GM20000 (cell line): ENCODE results near the gene PLD6.

Experiments used
- DNase-seq: peaks from one replicate; pipeline ENCODE4 v3.0.0; 2012; ENCODE audit warnings: low spot score
- TF ChIP-seq, protein P1 (sequence below): IDR thresholded peaks from 2 replicates; pipeline ENCODE4 v1.5.1; 2012; ENCODE audit warnings: mild to moderate bottlenecking, control low read depth; ENCODE audit errors: extremely low read depth, missing control alignments

Gene PLD6

DNA sequence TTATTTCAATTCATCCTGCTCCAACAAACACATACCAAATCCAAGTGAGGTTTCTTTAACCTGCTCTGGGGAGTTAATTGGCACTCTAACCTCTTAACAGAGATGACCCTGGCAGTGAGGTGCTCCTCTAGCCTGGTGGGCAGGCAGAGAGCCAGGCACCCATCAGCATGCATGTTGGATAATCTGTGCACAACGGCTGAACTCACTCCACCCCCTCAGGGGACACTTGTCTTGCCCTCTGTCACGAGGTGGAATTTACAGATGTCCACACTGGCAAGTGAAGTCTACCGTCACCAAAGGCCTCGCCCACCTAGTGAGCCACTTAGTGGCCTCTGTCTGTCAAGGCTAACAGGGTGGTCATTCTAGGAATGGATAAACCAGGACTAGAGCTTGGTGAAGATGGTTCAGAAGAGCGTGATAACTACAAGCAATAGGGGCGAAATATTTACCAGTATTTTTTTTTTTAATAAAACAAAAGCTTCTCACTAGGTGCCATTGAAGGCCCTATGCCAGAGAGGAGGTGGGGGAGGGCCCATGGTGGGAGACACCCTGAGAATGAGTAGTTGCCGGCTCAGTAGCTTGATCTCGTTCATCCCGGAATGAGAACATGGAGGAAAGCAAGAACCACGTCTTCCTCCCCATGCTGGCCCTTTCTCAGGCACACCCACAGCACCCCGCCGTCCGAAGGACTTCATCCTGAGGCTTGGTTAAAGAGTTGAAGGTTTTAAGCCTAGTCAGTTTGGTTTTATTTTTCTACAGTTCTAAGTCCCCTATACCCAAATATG, 25.2 kb downstream of the PLD6 start:
- TF ChIP-seq, protein P1, sequence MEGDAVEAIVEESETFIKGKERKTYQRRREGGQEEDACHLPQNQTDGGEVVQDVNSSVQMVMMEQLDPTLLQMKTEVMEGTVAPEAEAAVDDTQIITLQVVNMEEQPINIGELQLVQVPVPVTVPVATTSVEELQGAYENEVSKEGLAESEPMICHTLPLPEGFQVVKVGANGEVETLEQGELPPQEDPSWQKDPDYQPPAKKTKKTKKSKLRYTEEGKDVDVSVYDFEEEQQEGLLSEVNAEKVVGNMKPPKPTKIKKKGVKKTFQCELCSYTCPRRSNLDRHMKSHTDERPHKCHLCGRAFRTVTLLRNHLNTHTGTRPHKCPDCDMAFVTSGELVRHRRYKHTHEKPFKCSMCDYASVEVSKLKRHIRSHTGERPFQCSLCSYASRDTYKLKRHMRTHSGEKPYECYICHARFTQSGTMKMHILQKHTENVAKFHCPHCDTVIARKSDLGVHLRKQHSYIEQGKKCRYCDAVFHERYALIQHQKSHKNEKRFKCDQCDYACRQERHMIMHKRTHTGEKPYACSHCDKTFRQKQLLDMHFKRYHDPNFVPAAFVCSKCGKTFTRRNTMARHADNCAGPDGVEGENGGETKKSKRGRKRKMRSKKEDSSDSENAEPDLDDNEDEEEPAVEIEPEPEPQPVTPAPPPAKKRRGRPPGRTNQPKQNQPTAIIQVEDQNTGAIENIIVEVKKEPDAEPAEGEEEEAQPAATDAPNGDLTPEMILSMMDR = no peak
- no peak for DNase-seq

DNA sequence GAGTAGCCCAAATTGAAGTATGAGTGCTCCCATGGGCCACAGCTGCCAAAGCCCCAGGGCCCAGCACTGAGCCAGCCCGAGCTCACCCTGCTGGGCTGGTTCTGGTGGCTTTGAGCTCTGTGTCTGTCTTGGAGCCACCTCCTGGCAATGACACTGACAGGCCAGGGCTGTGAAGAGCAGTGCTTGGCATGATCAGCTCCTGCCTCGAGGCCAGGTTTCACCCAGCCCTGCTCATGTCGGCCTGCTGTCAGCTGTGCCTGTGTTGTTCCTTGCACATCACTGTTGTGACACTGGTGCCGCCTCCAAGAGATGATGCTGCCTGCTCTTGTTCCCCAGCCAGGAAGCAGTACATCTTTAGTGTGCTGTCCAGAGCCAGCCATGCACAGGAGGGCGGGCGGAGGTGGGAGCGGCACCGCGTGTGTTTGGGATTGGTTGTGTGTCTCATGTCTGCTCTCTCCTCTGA, 26.0 kb downstream of the PLD6 start:
- DNase-seq = no peak
- TF ChIP-seq, protein P1 = no peak

DNA sequence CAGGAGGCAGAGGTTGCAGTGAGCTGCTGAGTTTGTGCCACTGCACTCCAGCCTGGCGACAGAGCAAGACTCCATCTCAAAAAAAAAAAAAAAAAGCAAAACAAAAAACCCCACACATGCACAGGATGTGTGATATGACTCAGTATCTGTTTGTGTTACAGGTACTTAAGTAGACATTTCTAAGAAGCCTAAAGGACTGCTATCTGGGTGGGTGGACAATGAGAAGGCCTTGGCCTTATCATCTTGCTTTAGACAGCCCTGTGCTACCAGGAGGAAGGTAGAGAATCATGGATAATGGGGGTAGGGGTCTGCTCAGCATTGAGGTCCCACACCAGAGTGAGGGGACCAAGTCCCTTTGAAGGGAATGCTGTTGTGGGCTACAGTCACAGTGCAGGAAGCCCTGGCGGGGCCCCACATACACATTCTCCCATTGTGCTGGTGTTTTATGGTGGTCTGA, 26.7 kb downstream of the PLD6 start:
- TF ChIP-seq, protein P1 = no peak
- peak; percentile 78 for DNase-seq

DNA sequence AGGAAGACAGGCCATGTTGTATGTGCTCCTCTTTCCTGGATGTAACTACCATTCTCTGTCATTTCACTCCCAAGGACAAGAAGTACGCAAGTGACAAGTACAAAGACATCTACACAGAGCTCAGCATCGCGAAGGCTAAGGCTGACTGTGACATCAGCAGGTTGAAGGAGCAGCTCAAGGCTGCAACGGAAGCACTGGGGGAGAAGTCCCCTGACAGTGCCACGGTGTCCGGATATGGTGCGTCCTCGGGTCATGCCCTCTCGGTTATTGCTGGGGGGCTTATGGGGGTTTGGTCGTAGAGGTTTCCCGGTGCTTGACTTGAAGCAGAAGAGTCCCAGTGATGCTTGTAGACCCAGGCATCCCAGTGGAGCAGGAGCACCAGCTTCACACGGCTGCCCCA, 29.0 kb downstream of the PLD6 start:
- DNase-seq = no peak
- TF ChIP-seq, protein P1 = no peak

DNA sequence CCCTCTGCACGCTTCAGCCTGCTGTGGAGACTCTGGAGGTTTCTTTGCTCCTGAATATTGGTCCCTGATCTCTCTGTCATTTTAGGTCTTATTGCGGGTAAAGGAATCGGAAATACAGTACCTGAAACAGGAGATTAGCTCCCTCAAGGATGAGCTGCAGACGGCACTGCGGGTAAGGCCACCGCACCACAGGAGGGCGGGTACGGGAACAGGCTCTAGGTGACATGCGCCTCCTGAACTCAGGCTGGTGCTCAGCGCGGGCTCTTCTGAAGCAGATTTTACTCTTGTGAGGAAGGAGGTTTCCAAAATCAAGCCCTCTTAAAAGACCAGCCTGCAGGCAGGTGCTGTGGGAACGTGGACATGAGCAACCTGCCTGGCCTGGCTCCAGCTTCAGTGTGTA, 29.8 kb downstream of the PLD6 start:
- DNase-seq = no peak
- TF ChIP-seq, protein P1 = no peak

DNA sequence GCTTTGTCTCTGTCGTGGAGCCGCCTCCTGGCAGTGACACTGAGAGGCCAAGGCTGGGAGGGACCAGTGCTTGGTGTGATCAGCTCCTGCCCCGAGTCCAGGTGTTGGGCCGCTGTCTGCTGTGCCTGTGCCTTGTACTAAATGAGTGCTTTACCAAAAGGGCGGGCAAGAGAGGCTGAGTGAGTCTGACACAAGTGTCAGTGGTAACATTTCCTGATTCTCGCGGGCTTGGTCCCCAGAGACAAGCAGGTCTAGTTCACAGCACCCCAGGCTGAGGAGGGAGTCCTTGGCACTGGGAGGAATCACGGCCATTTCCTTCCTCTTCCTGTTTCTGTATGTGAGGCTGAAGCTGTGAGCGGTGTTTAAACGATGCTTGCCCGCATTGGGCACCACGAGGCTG, 30.2 kb downstream of the PLD6 start:
- TF ChIP-seq, protein P1 = no peak

DNA sequence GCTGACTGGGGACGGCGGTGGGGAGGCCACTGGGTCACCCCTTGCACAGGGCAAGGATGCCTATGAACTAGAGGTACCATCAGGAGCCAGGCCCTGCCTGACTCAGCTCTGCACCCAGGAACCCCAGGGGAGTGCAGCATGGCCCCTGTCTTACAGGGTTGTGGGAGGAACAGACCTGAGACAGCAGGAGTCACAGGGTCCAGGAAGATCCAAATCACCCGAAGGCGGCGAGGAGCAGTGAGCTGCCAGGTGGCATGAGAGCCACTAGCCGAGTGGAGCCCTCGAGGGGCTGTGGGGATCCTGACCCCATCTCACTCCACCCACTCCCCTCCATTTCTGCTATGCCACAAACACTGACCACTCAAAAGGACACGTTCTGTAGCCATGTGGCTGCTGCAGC, 30.8 kb downstream of the PLD6 start:
- TF ChIP-seq, protein P1 = no peak

More for the DNA sequence above, 30.2 kb downstream of the PLD6 start:
- DNase-seq = no peak

More for the DNA sequence above, 30.8 kb downstream of the PLD6 start:
- DNase-seq = no peak
